Right lobe of liver (tissue), 4 donors: ENCODE results near the gene P4HA2.

Source experiments
- CTCF ChIP-seq, 4 donors: fragments of 200-600 bp in 3 of 4; fragments of 450-650 bp in 1 of 4; IDR thresholded peaks; one replicate each; pipeline versions ENCODE4 v1.5.1 to v1.8.0; 2016 to 2022; ENCODE audit warnings: antibody characterized with exemption in 4 of 4, mild to moderate bottlenecking in 2 of 4
- POLR2A ChIP-seq: fragments of 450-650 bp; IDR thresholded peaks from one replicate; pipeline ENCODE4 v1.6.1; 2017; ENCODE audit warnings: antibody characterized with exemption, mild to moderate bottlenecking
- donor health status: DM: no; HTN: no; CAD: no.
- donor health status: DM: no; HTN: no; CAD: no.
- donor health status: DM: no; HTN: yes; CAD: no.

- TF ChIP-seq CTCF (IDR thresholded peaks at IDR 0.05) = no peak
- TF ChIP-seq POLR2A = no peak
Observed at GRCh38 chr5:132176521-132176945, 51.1 kb downstream of the P4HA2 start.
